Keratinocyte (primary cell): ENCODE measurements around the gene TPPP3. TPM values are rescaled to one million over a fixed set of nuclear protein-coding genes. Genes with fewer than 3 reads are reported as not detected.
A peak's percentile ranks its signal among the peaks of the same experiment; 100 is the strongest.

Source experiments
- DNase-seq: peaks from one replicate; pipeline ENCODE4 v3.0.0-alpha.2; 2011; ENCODE audit warnings: low read depth, missing footprints, low spot score
- FAIRE-seq: peaks from 2 replicates; lab custom pipeline; 2011; peaks lifted over from hg19 to GRCh38; lab: Jason Lieb, UNC
- H2AFZ ChIP-seq: 2 replicates; pipeline ENCODE4 v1.6.0; 2012; ENCODE audit warnings: low read length, control low read depth, inconsistent platforms; ENCODE audit not compliant: control insufficient read depth
- H3K27ac ChIP-seq: 2 replicates; pipeline ENCODE4 v1.5.1; 2011; ENCODE audit warnings: low read length; ENCODE audit not compliant: control insufficient read depth, insufficient read depth
- H3K27me3 ChIP-seq: 3 replicates; pipeline ENCODE4 v1.6.0; 2011; ENCODE audit warnings: low read length; ENCODE audit not compliant: control insufficient read depth, insufficient read depth; ENCODE audit errors: extremely low read depth
- H3K36me3 ChIP-seq, 2 experiments: 2 replicates in 1 of 2; 3 replicates in 1 of 2; pipeline ENCODE4 v1.5.1; 2011; ENCODE audit warnings: low read length in 2 of 2, mild to moderate bottlenecking in 1 of 2; ENCODE audit not compliant: control insufficient read depth in 2 of 2, insufficient read depth in 2 of 2; ENCODE audit errors: extremely low read depth in 1 of 2
- H3K4me1 ChIP-seq: 3 replicates; pipeline ENCODE4 v1.5.1; 2011; ENCODE audit warnings: low read length; ENCODE audit not compliant: control insufficient read depth, insufficient read depth; ENCODE audit errors: extremely low read depth
- H3K4me2 ChIP-seq: 3 replicates; pipeline ENCODE4 v1.6.0; 2011; ENCODE audit warnings: low read depth, low read length; ENCODE audit not compliant: control insufficient read depth, insufficient read depth; ENCODE audit errors: extremely low read depth
- H3K4me3 ChIP-seq, 3 experiments: fragments of 200-600 bp in 1 of 3; sonication (generic) in 1 of 3; 2 replicates in 2 of 3; 3 replicates in 1 of 3; pipeline ENCODE4 v1.5.1; 2011 to 2016; ENCODE audit warnings: low read length in 3 of 3, mild to moderate bottlenecking in 3 of 3, control low read depth in 2 of 3, inconsistent platforms in 1 of 3, low read depth in 1 of 3, mixed read lengths in 1 of 3, mixed run types in 1 of 3, moderate library complexity in 1 of 3; ENCODE audit not compliant: control insufficient read depth in 2 of 3, insufficient read depth in 2 of 3; ENCODE audit errors: extremely low read depth in 1 of 3
- H3K79me2 ChIP-seq: 2 replicates; pipeline ENCODE4 v1.6.0; 2012; ENCODE audit warnings: low read length; ENCODE audit not compliant: control insufficient read depth, insufficient read depth
- H3K9ac ChIP-seq: 3 replicates; pipeline ENCODE4 v1.6.0; 2011; ENCODE audit warnings: low read length; ENCODE audit not compliant: control insufficient read depth, insufficient read depth; ENCODE audit errors: extremely low read depth
- H3K9me1 ChIP-seq: 3 replicates; pipeline ENCODE4 v1.6.0; 2011; ENCODE audit warnings: low read length; ENCODE audit not compliant: control insufficient read depth, insufficient read depth; ENCODE audit errors: extremely low read depth
- H3K9me3 ChIP-seq: 2 replicates; pipeline ENCODE4 v1.5.1; 2012; ENCODE audit warnings: low read depth, low read length; ENCODE audit not compliant: control insufficient read depth
- H4K20me1 ChIP-seq: 3 replicates; pipeline ENCODE4 v1.6.0; 2011; ENCODE audit warnings: low read length; ENCODE audit not compliant: control insufficient read depth, insufficient read depth; ENCODE audit errors: extremely low read depth
- CTCF ChIP-seq, 3 experiments: IDR thresholded peaks in 1 of 3; conservative IDR thresholded peaks in 1 of 3; optimal IDR thresholded peaks in 1 of 3; 2 replicates in 2 of 3; 3 replicates in 1 of 3; pipeline versions ENCODE3 to v1.5.1; 2011; ENCODE audit warnings: low read length in 3 of 3, mild to moderate bottlenecking in 3 of 3, moderate library complexity in 2 of 3, control low read depth in 1 of 3, inconsistent platforms in 1 of 3; ENCODE audit not compliant: insufficient read depth in 2 of 3; ENCODE audit errors: extremely low read depth in 1 of 3
- EZH2 ChIP-seq: IDR thresholded peaks from one replicate; pipeline ENCODE4 v1.6.1; 2012; ENCODE audit warnings: inconsistent platforms, mild to moderate bottlenecking, low read length, moderate library complexity
- dilution Hi-C: fragments of 300-500 bp; cut with MboI; formaldehyde crosslinking; loops from one replicate; pipeline ENCODE4 v1.7.0; 2020; ENCODE audit warnings: low sequenced_read_pairs; ENCODE audit not compliant: extremely low pct_ligation_motif_present
- polyA plus RNA-seq, 5 experiments: library from polyadenylated mRNA; depleted of rRNA in 3 of 5; stranded (reverse) in 3 of 5; stranded (forward) in 1 of 5; unstranded in 1 of 5; fragments of >200 nt; gene quantifications; 1 replicate in 1 of 5; 2 replicates in 3 of 5; 3 replicates in 1 of 5; pipeline versions ENCODE4 v1.2.1 to v1.2.3, GENCODE V29; 2011 to 2012; ENCODE audit warnings: missing spikeins in 2 of 5, low read depth in 1 of 5, low replicate concordance in 1 of 5

Gene TPPP3
- polyA plus RNA-seq, 1 donor (not counting 4 experiments of a cell fraction or from before 2014, with no cell fraction given), result 0.96 TPM

DNA sequence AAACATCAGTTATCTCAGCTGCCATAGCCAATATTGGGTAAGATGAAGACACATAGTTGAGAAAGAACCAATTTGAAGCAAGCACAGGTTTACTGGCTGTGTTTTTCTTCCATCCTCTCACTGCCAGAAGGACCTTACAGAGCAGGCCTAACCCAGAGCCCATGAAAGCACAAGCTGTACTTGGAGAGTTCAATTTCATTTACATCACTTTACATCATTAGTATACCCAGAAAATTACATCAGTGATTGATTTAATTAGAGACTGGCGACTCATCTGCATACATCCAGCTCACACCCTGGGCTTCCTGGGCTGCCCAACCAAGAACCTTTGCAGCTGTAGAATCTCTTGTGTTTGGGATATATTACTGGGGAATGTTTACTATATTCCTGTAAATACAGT is 43.0 kb downstream of the TPPP3 start:
- Histone ChIP-seq H3K4me2 (no peak overlapping the region), H3K4me1 (no peaks in the 10 kb centered on the region), H3K36me3 (no peaks in the 10 kb centered on the region), H3K4me3 (no peak overlapping the region), H3K27me3 (no peaks in the 10 kb centered on the region), H2AFZ (no peak overlapping the region), H4K20me1 (no peaks in the 10 kb centered on the region), H3K9me3 (no peaks in the 10 kb centered on the region), H3K9ac (no peak overlapping the region), H3K27ac (no peak overlapping the region), H3K9me1 (no peaks in the 10 kb centered on the region), H3K79me2 (no peaks in the 10 kb centered on the region)
- DNase-seq, result no peak
- TF ChIP-seq CTCF (optimal IDR thresholded peaks at IDR 0.05 in 1 of 3, IDR thresholded peaks at IDR 0.05 in 1 of 3, conservative IDR thresholded peaks at IDR 0.05 in 1 of 3; ENCODE audit: extremely low read depth in 1 of 3, insufficient read depth in 2 of 3, low read length in 3 of 3) (no peak), EZH2 (no peak)
- dilution Hi-C loops, result no loop called here
- FAIRE-seq, result no peak

- Histone ChIP-seq H3K27me3 (no peaks in the 10 kb centered on the region), H3K36me3 (no peaks in the 10 kb centered on the region), H4K20me1 (no peaks in the 10 kb centered on the region), H3K4me3 (no peak overlapping the region), H3K79me2 (no peaks in the 10 kb centered on the region), H3K27ac (no peak overlapping the region), H3K9me1 (no peaks in the 10 kb centered on the region), H3K4me2 (no peak overlapping the region), H2AFZ (no peak overlapping the region), H3K9ac (no peak overlapping the region), H3K9me3 (no peaks in the 10 kb centered on the region), H3K4me1 (no peaks in the 10 kb centered on the region)
- dilution Hi-C loops, result no loop called here
- FAIRE-seq, result no peak
- peak; percentile 1 for DNase-seq
- peak in 2 of 3 experiments; percentile 36 to 44 for TF ChIP-seq CTCF (optimal IDR thresholded peaks at IDR 0.05 in 1 of 3, IDR thresholded peaks at IDR 0.05 in 1 of 3, conservative IDR thresholded peaks at IDR 0.05 in 1 of 3; ENCODE audit: extremely low read depth in 1 of 3, insufficient read depth in 2 of 3, low read length in 3 of 3)
- TF ChIP-seq EZH2, result no peak
Measured at GRCh38 chr16:67349172-67349571, 44.1 kb downstream of the TPPP3 start.
